MM.1S (cell line): Measurements from ENCODE around the gene NPFF.

Source experiments
- CTCF ChIP-seq: fragments of 300-600 bp; sonication (generic); IDR thresholded peaks from 2 replicates; pipeline ENCODE4 v1.5.1; 2016; ENCODE audit warnings: antibody characterized with exemption, low read length, mixed read lengths
- EZH2 ChIP-seq: fragments of 300-600 bp; sonication (generic); optimal IDR thresholded peaks from 2 replicates; pipeline ENCODE3; 2017; ENCODE audit warnings: low read depth, mild to moderate bottlenecking, antibody characterized with exemption, low read length, mixed read lengths

GRCh38 chr12:53461059-53461458 is 46.2 kb downstream of the NPFF start:
- TF ChIP-seq CTCF = no peak
- TF ChIP-seq EZH2 = no peak
